Psoas muscle (tissue), 8 donors: ENCODE results near the gene HSPB9. TPM values are rescaled to one million over a fixed set of nuclear protein-coding genes. Genes with fewer than 3 reads are reported as not detected.

Experiments used
- ATAC-seq, 4 donors: fragments of 200-7000 bp; cut with Tn5 transposase; one replicate each; pipeline ENCODE4 v1.9.1; 2020; ENCODE audit warnings: moderate library complexity in 3 of 4, mild to moderate bottlenecking in 2 of 4
- DNase-seq, 2 donors: peaks; one replicate each; pipeline ENCODE4 v3.0.0-alpha.2; 2020
- H3K27ac ChIP-seq: fragments of 200-600 bp; one replicate; pipeline ENCODE4 v1.8.0; 2022
- H3K27me3 ChIP-seq, 3 donors: fragments of 200-600 bp in 1 of 3; one replicate each; pipeline versions ENCODE4 v1.6.1 to v1.8.0; 2013 to 2022; ENCODE audit warnings: low read length in 2 of 3, mild to moderate bottlenecking in 2 of 3, moderate library complexity in 1 of 3; ENCODE audit not compliant: insufficient read depth in 3 of 3
- H3K36me3 ChIP-seq, 2 donors: fragments of 200-600 bp in 1 of 2; one replicate each; pipeline versions ENCODE4 v1.6.1 to v1.8.0; 2013 to 2022; ENCODE audit warnings: low read depth in 1 of 2, mild to moderate bottlenecking in 1 of 2, moderate library complexity in 1 of 2; ENCODE audit not compliant: insufficient read depth in 1 of 2
- H3K4me1 ChIP-seq: fragments of 200-600 bp; one replicate; pipeline ENCODE4 v1.8.0; 2022
- H3K4me3 ChIP-seq: fragments of 200-600 bp; one replicate; pipeline ENCODE4 v1.8.0; 2022; ENCODE audit warnings: mild to moderate bottlenecking
- H3K9me3 ChIP-seq: fragments of 200-600 bp; one replicate; pipeline ENCODE4 v1.8.0; 2022
- CTCF ChIP-seq: fragments of 200-600 bp; IDR thresholded peaks from one replicate; pipeline ENCODE4 v1.8.0; 2022; ENCODE audit warnings: antibody characterized with exemption
- WGBS, 3 donors: extraction: QIAGEN DNeasy Blood & Tissue Kit; methylation state at CpG; one replicate each; pipeline versions ENCODE4 v1.1.6 to v1.1.7; 2013; 5-methylcytosine and 5-hydroxymethylcytosine counted together
- intact Hi-C, 2 donors: fragments of 100-400 bp; cut with DNase I; formaldehyde crosslinking; loops; one replicate each; pipeline versions ENCODE4 v1.11.0 to v1.14.2; 2022
- polyA plus RNA-seq, 3 donors: library from polyadenylated mRNA; stranded (reverse); fragments of 200-250 nt; gene quantifications; one replicate each; pipeline ENCODE4 v1.2.3, GENCODE V29; 2013
- total RNA-seq, 4 donors: library from RNA; stranded (reverse); fragmentation: NEBNext Ultra II Directional in 2 of 4; extraction: Animal tissue kit (Norgen Biotek cat#: 25700) in 2 of 4; gene quantifications; one replicate each; pipeline versions ENCODE4 v1.2.1 to v1.2.4, GENCODE V29; 2021 to 2023
- donor health status: healthy with polysubstance abuse.
- donor health status: DM: no; HTN: no; CAD: no; lungs with moderate emphysema.
- donor health status: Bipolar disorder and iron deficiency.
- donor health status: healthy.
- donor health status: DM: yes; HTN: yes; CAD: no.
- donor health status: DM: no; HTN: no; CAD: no.
- donor health status: DM: no; HTN: no; CAD: no.
- donor health status: DM: yes; HTN: yes; CAD: no.

Gene HSPB9
- total and polyA plus RNA-seq, 7 donors = 0.03 to 0.53 (median 0.43) TPM; not detected in 4

DNA sequence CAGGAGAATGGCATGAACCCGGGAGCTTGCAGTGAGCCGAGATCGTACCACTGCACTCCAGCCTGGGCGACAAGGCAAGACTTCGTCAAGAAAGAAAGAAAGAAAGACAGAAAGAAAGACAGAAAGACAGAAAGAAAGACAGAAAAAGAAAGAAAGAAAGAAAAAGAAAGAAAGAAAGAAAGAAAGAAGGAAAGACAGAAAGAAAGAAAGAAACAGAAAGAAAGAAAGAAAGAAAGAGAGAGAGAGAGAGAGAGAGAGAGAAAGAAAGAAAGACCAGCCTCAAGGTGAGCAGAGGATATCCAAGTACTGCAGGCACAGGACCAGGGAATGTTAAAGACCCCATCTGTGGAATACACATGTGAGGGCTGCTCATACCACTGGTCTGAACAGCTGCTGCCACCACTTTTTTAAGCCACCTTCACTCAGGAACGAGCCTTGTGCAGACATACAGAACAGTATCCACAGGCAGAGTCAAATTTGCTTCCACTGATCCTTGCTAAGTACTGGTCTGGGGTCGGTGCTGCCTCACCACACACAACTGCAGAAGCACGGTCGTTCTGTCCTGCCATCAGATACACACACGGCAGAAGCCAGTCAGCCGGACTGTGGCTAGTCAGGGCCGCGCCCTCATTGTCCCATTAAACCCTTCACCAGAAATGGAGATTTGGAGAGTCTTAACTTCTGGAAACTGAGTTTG, 24.5 kb downstream of the HSPB9 start:
- peak overlapping the region; percentile 57 for H3K27ac ChIP-seq
- DNase-seq (no peak), ATAC-seq (no peak)
- peaks cover 47% of the 10 kb centered on the region for H3K4me1 ChIP-seq
- peaks cover 0 to 26% of the 10 kb centered on the region in 2 donors for H3K36me3 ChIP-seq
- no peak overlapping the region for H3K4me3 ChIP-seq
- H3K27me3 ChIP-seq = no peaks in the 10 kb centered on the region
- 65 to 74% (median 68%) methylated on average over 13 of the region's 13 CpGs for WGBS, 3 donors
- H3K9me3 ChIP-seq = no peaks in the 10 kb centered on the region
- TF ChIP-seq CTCF = no peak
- intact Hi-C loops = no loop called here

GRCh38 chr17:42153919-42154742, 31.5 kb downstream of the HSPB9 start:
- WGBS, 3 donors = 4 to 6% (median 6%) methylated on average over 15 of the region's 15 CpGs
- ATAC-seq (peak in 1 of 4 donors; percentile 19), DNase-seq (no peak)
- Histone ChIP-seq H3K9me3 (no peaks in the 10 kb centered on the region), H3K4me1 (peaks cover 31% of the 10 kb centered on the region), H3K4me3 (peak overlapping the region; percentile 100), H3K36me3 (peaks cover 3 to 13% of the 10 kb centered on the region in 2 donors), H3K27ac (peak overlapping the region; percentile 97), H3K27me3 (no peaks in the 10 kb centered on the region)
- intact Hi-C loops = no loop called here
- no peak for TF ChIP-seq CTCF

GRCh38 chr17:42155614-42156045, 33.0 kb downstream of the HSPB9 start:
- Histone ChIP-seq H3K9me3 (no peaks in the 10 kb centered on the region), H3K36me3 (peaks cover 3 to 8% of the 10 kb centered on the region in 2 donors), H3K27me3 (no peaks in the 10 kb centered on the region), H3K4me1 (peaks cover 26% of the 10 kb centered on the region), H3K27ac (peak overlapping the region; percentile 97), H3K4me3 (peak overlapping the region; percentile 100)
- TF ChIP-seq CTCF = no peak
- ATAC-seq (no peak), DNase-seq (no peak)
- 38 to 40% (median 39%) methylated on average over 17 of the region's 17 CpGs for WGBS, 3 donors
- intact Hi-C loops = loop anchor here in 1 of 2 donors (1.0 kb wide), 1 partner anchor 188 kb away; no protein-coding TSS in a partner anchor

GRCh38 chr17:42159796-42160530, 37.4 kb downstream of the HSPB9 start:
- intact Hi-C loops = no loop called here
- WGBS, 3 donors = 62 to 66% (median 63%) methylated on average over 14 of the region's 14 CpGs
- no peak for ATAC-seq

More at GRCh38 chr17:42159796-42160530, 37.4 kb downstream of the HSPB9 start:
- Histone ChIP-seq H3K36me3 (no peaks in the 10 kb centered on the region), H3K4me3 (no peak overlapping the region), H3K27me3 (no peaks in the 10 kb centered on the region), H3K9me3 (no peaks in the 10 kb centered on the region), H3K27ac (no peak overlapping the region), H3K4me1 (no peaks in the 10 kb centered on the region)
- TF ChIP-seq CTCF = no peak
- DNase-seq = no peak
